Kidney epithelial cell (primary cell): ENCODE results near the gene MUCL3. TPM values are rescaled to one million over a fixed set of nuclear protein-coding genes. Genes with fewer than 3 reads are reported as not detected.
"Not testable (repeated sequence)": the region's sequence is repeated elsewhere in the genome, so short reads cannot be mapped to it uniquely, and the experiment has no call there.

Experiments
- DNase-seq: peaks from one replicate; pipeline ENCODE4 v3.0.0-alpha.2; 2010; ENCODE audit warnings: low read depth
- H3K27me3 ChIP-seq: 2 replicates; pipeline ENCODE4 v1.6.0; 2011; ENCODE audit warnings: low read length; ENCODE audit not compliant: control insufficient read depth, insufficient read depth
- H3K36me3 ChIP-seq: 2 replicates; pipeline ENCODE4 v1.5.1; 2011; ENCODE audit warnings: low read length; ENCODE audit not compliant: control insufficient read depth, insufficient read depth
- H3K4me3 ChIP-seq: 2 replicates; pipeline ENCODE4 v1.5.1; 2011; ENCODE audit warnings: low read depth, mild to moderate bottlenecking, control low read depth, low read length
- total RNA-seq: library from RNA; depleted of rRNA; stranded (reverse); fragments of >200 nt; gene quantifications from 2 replicates; pipeline ENCODE4 v1.2.3, GENCODE V29; 2015
- TF ChIP-seq, protein P1 (sequence below): IDR thresholded peaks from 2 replicates; pipeline ENCODE4 v1.5.1; 2011; ENCODE audit warnings: mild to moderate bottlenecking, moderate library complexity, low read length, control low read depth, inconsistent platforms; ENCODE audit not compliant: insufficient read depth, poor library complexity, severe bottlenecking

The MUCL3 gene
- total RNA-seq, 1 donor from 2014 or later, result not detected

DNA sequence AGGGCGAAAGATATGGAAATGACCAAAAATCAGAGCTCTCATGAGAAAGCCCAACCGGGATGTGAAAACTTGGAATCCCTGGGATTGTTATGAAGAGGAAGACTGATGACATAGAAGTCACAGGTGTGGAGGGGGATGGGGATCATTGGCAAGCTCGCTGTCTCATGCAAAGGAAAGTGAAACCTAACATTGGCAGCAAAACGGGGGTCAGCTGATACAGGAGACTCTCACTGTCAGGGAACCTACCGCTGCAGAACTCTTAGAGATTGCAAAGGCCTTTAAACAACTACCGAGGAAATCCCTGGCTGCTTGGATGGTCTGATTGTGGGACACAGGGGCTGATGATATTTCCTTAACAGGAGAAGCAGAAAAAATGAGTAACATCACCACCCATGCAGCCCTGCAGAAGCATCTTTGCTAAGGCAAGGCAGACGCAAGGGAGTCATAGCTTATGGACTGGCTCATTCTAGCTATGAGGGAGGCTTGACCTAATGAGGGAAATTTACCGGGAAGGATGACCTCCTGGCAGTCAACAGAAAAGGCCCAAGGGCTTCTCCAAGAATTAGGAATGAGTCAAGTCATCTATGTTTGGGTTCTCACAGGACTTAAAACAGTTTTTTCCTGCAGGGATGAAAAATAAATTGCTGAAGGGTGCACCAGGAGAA lies 49.8 kb downstream of the MUCL3 start:
- H3K36me3 ChIP-seq, result no peaks in the 10 kb centered on the region
- H3K27me3 ChIP-seq, result no peaks in the 10 kb centered on the region
- TF ChIP-seq, protein P1, sequence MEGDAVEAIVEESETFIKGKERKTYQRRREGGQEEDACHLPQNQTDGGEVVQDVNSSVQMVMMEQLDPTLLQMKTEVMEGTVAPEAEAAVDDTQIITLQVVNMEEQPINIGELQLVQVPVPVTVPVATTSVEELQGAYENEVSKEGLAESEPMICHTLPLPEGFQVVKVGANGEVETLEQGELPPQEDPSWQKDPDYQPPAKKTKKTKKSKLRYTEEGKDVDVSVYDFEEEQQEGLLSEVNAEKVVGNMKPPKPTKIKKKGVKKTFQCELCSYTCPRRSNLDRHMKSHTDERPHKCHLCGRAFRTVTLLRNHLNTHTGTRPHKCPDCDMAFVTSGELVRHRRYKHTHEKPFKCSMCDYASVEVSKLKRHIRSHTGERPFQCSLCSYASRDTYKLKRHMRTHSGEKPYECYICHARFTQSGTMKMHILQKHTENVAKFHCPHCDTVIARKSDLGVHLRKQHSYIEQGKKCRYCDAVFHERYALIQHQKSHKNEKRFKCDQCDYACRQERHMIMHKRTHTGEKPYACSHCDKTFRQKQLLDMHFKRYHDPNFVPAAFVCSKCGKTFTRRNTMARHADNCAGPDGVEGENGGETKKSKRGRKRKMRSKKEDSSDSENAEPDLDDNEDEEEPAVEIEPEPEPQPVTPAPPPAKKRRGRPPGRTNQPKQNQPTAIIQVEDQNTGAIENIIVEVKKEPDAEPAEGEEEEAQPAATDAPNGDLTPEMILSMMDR, result no peak
- no peak for DNase-seq
- H3K4me3 ChIP-seq, result no peak overlapping the region

DNA sequence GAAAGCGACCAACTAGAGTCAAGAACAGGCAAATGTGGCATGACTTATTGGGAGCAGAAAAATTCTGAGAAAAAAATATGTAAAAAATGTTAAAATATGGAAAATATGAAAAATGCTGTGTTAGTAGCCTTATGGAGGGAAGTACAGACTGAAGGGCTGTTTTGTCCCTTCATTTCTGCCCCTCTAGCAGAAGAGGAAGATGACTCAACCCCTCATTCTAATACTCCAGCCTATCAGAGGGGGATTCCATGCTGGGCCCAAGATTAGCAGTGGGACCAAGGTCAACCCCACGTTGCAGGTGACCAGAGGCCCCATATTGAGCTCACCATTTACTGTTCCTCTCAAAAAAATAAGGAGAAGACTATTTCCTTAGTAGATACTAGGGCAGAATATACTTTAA lies 51.1 kb downstream of the MUCL3 start:
- Histone ChIP-seq H3K27me3 (no peaks in the 10 kb centered on the region), H3K4me3 (no peak overlapping the region), H3K36me3 (no peaks in the 10 kb centered on the region)
- TF ChIP-seq, protein P1, result no peak
- no peak for DNase-seq

DNA sequence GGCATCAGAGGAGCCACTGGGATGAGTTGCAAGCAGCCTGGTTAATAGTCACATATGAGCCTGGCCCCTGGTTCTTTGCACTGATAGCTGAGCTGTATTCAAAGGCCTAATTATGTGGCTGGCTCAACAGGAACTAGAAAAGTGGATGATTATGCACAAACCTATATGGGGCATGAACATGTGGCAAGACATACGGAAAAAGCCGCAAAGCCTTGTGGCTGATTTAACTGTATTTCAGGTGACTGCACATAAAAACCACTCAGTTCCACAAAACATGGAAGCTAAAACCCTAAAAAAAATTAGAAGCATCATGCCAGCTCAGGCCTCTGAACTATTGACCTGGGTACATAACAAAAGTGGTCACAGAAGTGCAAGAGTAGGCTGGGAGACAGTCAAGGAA lies 56.5 kb downstream of the MUCL3 start:
- Histone ChIP-seq H3K4me3 (no peak overlapping the region), H3K27me3 (no peaks in the 10 kb centered on the region), H3K36me3 (no peaks in the 10 kb centered on the region)
- DNase-seq, result no peak
- TF ChIP-seq, protein P1, result no peak

DNA sequence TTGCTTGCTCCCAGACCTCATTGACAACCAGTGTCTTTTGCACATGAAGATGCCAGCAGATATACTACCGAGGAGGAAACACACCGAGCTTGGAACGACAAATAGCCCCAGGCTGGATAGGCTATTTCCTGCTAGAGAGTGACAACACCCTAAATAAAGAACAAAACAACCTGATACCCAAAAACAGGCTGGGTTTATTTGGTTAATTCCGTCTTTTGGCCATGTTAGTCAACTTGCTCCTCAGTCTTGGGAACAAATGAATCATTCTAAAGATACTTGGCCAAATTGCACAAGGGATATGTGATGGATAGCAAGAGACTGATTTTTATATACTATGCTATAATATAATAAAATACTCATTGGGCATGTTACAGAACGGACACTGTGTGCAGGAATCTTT lies 58.0 kb downstream of the MUCL3 start:
- H3K27me3 ChIP-seq, result no peaks in the 10 kb centered on the region
- no peak overlapping the region for H3K4me3 ChIP-seq
- TF ChIP-seq, protein P1, result no peak
- no peaks in the 10 kb centered on the region for H3K36me3 ChIP-seq
- DNase-seq, result no peak

DNA sequence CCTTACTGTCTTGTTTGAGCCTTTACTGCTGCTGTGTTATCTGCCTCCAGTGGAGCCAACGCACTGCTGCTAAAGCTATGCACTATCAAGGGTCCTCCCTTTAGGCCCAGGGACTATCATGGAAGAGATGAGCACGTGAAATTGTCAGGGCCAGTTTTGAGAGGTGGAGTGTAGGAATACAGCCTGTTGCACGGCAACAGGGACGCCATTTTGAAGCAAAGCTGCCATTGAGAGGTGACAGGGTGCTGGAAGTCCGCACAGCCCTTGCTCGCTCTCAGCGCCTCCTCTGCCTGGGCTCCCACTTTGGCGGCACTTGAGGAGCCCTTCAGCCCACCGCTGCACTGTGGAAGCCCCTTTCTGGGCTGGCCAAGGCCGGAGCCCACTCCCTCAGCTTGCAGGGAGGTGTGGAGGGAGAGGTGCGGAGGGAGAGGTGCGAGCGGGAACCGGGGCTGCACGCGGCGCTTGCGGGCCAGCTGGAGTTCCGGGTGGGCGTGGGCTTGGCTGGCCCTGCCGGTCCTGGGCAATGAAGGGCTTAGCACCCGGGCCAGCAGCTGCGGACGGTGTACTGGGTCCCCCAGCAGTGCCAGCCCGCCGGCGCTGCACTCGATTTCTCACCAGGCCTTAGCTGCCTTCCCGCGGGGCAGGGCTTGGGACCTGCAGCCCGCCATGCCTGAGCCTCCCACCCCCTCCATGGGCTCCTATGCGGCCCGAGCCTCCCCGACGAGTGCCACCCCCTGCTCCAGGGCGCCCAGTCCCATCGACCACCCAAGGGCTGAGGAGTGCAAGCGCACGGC lies 59.5 kb downstream of the MUCL3 start:
- H3K27me3 ChIP-seq, DNase-seq, H3K4me3 ChIP-seq, H3K36me3 ChIP-seq: not testable (repeated sequence)

DNA sequence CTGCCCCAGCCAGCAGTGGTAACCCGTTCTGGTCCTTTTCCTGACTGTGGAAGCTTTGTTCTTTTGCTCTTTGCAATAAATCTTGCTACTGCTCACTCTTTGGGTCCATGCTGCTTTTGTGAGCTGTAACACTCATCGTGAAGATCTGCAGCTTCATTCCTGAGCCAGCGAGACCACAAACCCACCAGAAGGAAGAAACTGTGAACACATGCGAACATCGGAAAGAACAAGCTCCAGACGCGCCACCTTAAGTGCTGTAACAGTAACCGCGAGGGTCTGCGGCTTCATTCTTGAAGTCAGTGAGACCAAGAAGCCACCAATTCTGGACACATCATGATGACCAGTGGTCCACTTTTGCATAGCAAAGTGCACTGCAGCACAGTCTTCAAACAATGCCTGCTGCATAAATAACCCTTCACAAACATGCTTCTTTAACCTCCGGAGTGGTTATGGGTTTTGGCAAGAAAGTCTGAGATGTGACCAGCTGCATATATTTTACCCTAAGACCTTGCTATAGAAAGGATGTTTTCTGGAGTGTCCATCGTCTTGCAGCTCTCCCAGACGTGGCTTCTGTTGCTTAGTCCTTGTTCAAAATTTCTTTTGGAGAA lies 60.6 kb downstream of the MUCL3 start:
- no peak for DNase-seq
- H3K36me3 ChIP-seq, result no peaks in the 10 kb centered on the region
- TF ChIP-seq, protein P1, result no peak
- H3K27me3 ChIP-seq, result no peaks in the 10 kb centered on the region
- no peak overlapping the region for H3K4me3 ChIP-seq
